Activated gamma-delta T cell treated with Interleukin-2 at 50 U/mL for 16 hours (primary cell): Measurements from ENCODE around the gene STARD13.

Experiments used
- DNase-seq: peaks from one replicate; pipeline ENCODE4 v3.0.0-alpha.2; 2020

Gene STARD13

GRCh38 chr13:33108620-33109019 lies 176.9 kb downstream of the STARD13 start:
- no peak for DNase-seq

- no peak for DNase-seq
These were observed 178.2 kb downstream of the STARD13 start for GRCh38 chr13:33107361-33107760.

GRCh38 chr13:33106656-33107360 lies 178.7 kb downstream of the STARD13 start:
- no peak for DNase-seq

- DNase-seq: no peak
These were observed 180.1 kb downstream of the STARD13 start for GRCh38 chr13:33105387-33106005.

GRCh38 chr13:33103457-33103856 lies 182.1 kb downstream of the STARD13 start:
- no peak for DNase-seq

GRCh38 chr13:33101835-33102234 lies 183.7 kb downstream of the STARD13 start:
- no peak for DNase-seq

GRCh38 chr13:33100886-33101285 lies 184.7 kb downstream of the STARD13 start:
- no peak for DNase-seq

- no peak for DNase-seq
These were observed 185.7 kb downstream of the STARD13 start for GRCh38 chr13:33099860-33100259.

- DNase-seq: no peak
These were observed 188.5 kb downstream of the STARD13 start for GRCh38 chr13:33096886-33097605.

- DNase-seq: no peak
These were observed 193.2 kb downstream of the STARD13 start for GRCh38 chr13:33092073-33092987.

- DNase-seq: no peak
These were observed 194.2 kb downstream of the STARD13 start for GRCh38 chr13:33091415-33091774.

- DNase-seq: no peak
These were observed 194.7 kb downstream of the STARD13 start for GRCh38 chr13:33090755-33091414.

GRCh38 chr13:33089311-33089710 lies 196.2 kb downstream of the STARD13 start:
- no peak for DNase-seq

GRCh38 chr13:33087790-33088189 lies 197.8 kb downstream of the STARD13 start:
- no peak for DNase-seq

- DNase-seq: no peak
These were observed 198.5 kb downstream of the STARD13 start for GRCh38 chr13:33087091-33087490.

- no peak for DNase-seq
These were observed 202.5 kb downstream of the STARD13 start for GRCh38 chr13:33083054-33083453.

- no peak for DNase-seq
These were observed 203.9 kb downstream of the STARD13 start for GRCh38 chr13:33081666-33082065.

GRCh38 chr13:33080972-33081590 lies 204.5 kb downstream of the STARD13 start:
- no peak for DNase-seq

GRCh38 chr13:33079960-33080359 lies 205.6 kb downstream of the STARD13 start:
- no peak for DNase-seq

- no peak for DNase-seq
These were observed 207.3 kb downstream of the STARD13 start for GRCh38 chr13:33078263-33078662.

- no peak for DNase-seq
These were observed 209.3 kb downstream of the STARD13 start for GRCh38 chr13:33076001-33076992.
